ENCODE results near the gene RAPGEF3.

The RAPGEF3 gene

DNA sequence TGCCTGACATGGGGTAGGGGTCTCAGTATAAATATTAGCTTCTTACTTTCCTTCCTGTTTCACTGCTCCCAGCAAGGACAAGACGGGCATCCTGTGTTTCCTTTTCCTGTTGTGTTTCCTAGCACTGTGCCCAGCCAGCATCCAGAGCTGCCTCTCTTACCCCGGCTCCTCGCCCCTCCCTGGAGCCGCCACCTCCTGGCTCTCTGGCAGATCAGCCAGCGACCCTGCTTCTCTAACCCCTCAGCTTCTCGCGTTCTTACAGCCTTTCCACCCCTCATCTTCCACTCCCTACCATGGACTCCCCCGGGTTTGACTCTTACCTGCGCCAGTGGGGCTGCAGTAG is 43.2 kb upstream of the RAPGEF3 start:
- H3K27ac ChIP-seq (replicated peaks), result peak overlapping the region; percentile 64; the same call in 1 of the 2 replicates
- no peak for DNase-seq (ENCODE audit: low read depth in 1 of 2, low spot score in 1 of 2)
- H3K4me3 ChIP-seq (replicated peaks; ENCODE audit: insufficient read depth, low read length), result no peak overlapping the region
- H3K27me3 ChIP-seq (ENCODE audit: insufficient read depth, poor library complexity, severe bottlenecking), result no peaks in the 10 kb centered on the region
- TF ChIP-seq, protein P1, sequence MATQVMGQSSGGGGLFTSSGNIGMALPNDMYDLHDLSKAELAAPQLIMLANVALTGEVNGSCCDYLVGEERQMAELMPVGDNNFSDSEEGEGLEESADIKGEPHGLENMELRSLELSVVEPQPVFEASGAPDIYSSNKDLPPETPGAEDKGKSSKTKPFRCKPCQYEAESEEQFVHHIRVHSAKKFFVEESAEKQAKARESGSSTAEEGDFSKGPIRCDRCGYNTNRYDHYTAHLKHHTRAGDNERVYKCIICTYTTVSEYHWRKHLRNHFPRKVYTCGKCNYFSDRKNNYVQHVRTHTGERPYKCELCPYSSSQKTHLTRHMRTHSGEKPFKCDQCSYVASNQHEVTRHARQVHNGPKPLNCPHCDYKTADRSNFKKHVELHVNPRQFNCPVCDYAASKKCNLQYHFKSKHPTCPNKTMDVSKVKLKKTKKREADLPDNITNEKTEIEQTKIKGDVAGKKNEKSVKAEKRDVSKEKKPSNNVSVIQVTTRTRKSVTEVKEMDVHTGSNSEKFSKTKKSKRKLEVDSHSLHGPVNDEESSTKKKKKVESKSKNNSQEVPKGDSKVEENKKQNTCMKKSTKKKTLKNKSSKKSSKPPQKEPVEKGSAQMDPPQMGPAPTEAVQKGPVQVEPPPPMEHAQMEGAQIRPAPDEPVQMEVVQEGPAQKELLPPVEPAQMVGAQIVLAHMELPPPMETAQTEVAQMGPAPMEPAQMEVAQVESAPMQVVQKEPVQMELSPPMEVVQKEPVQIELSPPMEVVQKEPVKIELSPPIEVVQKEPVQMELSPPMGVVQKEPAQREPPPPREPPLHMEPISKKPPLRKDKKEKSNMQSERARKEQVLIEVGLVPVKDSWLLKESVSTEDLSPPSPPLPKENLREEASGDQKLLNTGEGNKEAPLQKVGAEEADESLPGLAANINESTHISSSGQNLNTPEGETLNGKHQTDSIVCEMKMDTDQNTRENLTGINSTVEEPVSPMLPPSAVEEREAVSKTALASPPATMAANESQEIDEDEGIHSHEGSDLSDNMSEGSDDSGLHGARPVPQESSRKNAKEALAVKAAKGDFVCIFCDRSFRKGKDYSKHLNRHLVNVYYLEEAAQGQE (IDR thresholded peaks at IDR 0.05; ENCODE audit: insufficient replicate concordance, low read depth), result no peak
- TF ChIP-seq GABPA (IDR thresholded peaks at IDR 0.05; ENCODE audit: low read depth), result no peak
- TF ChIP-seq POLR2AphosphoS5 (IDR thresholded peaks at IDR 0.05; ENCODE audit: low read depth), result no peak
- TF ChIP-seq, protein P2, sequence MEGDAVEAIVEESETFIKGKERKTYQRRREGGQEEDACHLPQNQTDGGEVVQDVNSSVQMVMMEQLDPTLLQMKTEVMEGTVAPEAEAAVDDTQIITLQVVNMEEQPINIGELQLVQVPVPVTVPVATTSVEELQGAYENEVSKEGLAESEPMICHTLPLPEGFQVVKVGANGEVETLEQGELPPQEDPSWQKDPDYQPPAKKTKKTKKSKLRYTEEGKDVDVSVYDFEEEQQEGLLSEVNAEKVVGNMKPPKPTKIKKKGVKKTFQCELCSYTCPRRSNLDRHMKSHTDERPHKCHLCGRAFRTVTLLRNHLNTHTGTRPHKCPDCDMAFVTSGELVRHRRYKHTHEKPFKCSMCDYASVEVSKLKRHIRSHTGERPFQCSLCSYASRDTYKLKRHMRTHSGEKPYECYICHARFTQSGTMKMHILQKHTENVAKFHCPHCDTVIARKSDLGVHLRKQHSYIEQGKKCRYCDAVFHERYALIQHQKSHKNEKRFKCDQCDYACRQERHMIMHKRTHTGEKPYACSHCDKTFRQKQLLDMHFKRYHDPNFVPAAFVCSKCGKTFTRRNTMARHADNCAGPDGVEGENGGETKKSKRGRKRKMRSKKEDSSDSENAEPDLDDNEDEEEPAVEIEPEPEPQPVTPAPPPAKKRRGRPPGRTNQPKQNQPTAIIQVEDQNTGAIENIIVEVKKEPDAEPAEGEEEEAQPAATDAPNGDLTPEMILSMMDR (IDR thresholded peaks at IDR 0.05; ENCODE audit: insufficient read depth, low read length), result no peak
- no peak for TF ChIP-seq SPI1 (IDR thresholded peaks at IDR 0.05; ENCODE audit: borderline replicate concordance, low read depth)

DNA sequence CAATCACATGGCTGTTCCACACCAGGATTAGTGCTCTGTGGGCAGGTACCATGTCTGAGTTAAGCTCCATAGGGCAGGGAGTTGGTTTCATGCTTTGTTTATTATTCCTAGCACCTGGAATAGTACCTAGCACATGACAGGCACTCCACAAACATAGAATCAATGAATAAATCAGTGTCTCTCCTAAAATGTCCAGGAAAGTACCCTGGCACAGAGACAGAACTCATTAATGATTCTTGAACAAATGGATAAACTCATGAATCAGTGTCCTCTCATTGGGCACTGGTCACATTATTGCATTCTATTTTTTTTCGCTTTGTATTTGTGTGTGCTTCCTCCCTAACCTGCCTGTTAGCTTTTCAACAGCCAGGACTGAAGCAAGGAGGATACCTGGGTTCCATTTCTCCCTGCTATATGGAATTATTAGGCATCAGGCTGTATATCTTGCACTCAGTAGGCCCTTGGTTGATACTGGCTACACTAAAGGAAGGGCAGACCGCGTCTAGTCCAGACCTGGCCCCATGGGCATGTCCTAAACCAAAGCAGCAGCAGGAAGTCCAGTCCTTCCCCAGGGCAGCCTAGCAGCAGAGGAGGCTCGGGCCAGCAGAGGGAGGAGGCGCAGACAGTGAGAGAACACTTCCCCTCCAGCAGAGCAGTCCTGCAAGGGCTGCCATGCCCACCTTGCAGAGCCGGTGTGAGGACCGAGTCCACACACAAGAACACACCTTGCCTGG is 42.7 kb upstream of the RAPGEF3 start:
- peak in 1 of 2 experiments; percentile 52 for DNase-seq (ENCODE audit: low read depth in 1 of 2, low spot score in 1 of 2)
- no peak overlapping the region for H3K4me3 ChIP-seq (replicated peaks; ENCODE audit: insufficient read depth, low read length)
- TF ChIP-seq SPI1 (IDR thresholded peaks at IDR 0.05; ENCODE audit: borderline replicate concordance, low read depth), result peak; percentile 38; the same call in 1 of the 2 replicates
- TF ChIP-seq, protein P2 (IDR thresholded peaks at IDR 0.05; ENCODE audit: insufficient read depth, low read length), result no peak
- H3K27ac ChIP-seq (replicated peaks), result no peak overlapping the region
- H3K27me3 ChIP-seq (ENCODE audit: insufficient read depth, poor library complexity, severe bottlenecking), result no peaks in the 10 kb centered on the region

DNA sequence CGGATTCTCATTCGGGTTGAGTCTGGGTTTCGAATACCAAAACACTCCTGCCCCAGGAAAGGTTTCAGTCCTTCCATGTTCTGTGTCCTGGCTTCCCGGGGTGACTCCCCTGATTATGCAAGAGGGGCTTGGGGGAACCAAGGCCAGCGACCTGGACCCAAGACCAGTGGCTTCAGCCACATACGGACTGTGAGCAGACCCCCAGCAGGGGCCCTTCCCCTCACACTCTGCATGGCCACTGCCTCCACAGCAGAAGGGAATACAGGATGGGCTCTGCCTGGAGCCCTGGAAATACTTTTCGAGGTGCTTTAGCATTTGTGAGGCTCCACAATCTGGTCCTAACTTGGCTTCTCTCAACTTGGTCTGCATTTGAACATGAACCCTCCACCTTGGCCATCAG is 41.9 kb upstream of the RAPGEF3 start:
- no peak overlapping the region for H3K27ac ChIP-seq (replicated peaks)
- DNase-seq (ENCODE audit: low read depth in 1 of 2, low spot score in 1 of 2), result no peak
- H3K27me3 ChIP-seq (ENCODE audit: insufficient read depth, poor library complexity, severe bottlenecking), result no peaks in the 10 kb centered on the region
- H3K4me3 ChIP-seq (replicated peaks; ENCODE audit: insufficient read depth, low read length), result no peak overlapping the region
- TF ChIP-seq, protein P2 (IDR thresholded peaks at IDR 0.05; ENCODE audit: insufficient read depth, low read length), result no peak

DNA sequence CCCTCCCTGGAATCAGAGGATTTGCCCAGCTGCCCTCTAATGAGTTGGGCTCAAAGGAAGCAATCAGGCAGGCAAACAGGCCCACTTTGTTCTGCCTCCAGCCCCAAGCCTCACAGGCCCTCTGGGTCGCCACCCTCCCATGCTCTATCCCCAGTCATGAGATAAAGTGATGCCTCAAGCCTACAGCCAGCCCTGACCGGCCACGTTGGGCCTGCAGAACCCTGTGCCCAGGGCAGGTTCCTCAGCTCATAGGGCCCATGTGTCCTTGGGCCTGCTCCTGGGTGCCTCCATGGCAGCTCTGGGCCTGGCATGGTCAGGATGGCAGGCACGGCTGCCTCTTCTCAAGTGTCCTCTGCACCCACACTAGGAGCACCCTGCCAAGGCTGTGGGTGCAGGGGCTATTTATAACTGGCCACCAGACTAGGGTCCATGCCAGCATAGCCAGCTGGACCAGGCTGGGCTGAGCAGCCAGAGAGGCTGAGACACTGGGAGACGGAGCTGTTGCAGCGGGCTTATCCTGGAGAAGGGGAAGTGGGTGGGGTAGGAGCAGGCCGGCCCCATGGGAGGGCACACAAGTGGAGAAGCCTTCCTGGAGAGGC is 40.8 kb upstream of the RAPGEF3 start:
- Histone ChIP-seq H3K4me3 (replicated peaks; ENCODE audit: insufficient read depth, low read length) (no peak overlapping the region), H3K27me3 (ENCODE audit: insufficient read depth, poor library complexity, severe bottlenecking) (no peaks in the 10 kb centered on the region), H3K27ac (replicated peaks) (no peak overlapping the region)
- peak in 1 of 2 experiments; percentile 27 for DNase-seq (ENCODE audit: low read depth in 1 of 2, low spot score in 1 of 2)
- TF ChIP-seq POLR2AphosphoS5 (IDR thresholded peaks at IDR 0.05; ENCODE audit: low read depth), result no peak
- no peak for TF ChIP-seq GABPA (IDR thresholded peaks at IDR 0.05; ENCODE audit: low read depth)
- peak; percentile 70; the same call in 1 of the 2 replicates for TF ChIP-seq SPI1 (IDR thresholded peaks at IDR 0.05; ENCODE audit: borderline replicate concordance, low read depth)
- TF ChIP-seq, protein P1 (IDR thresholded peaks at IDR 0.05; ENCODE audit: insufficient replicate concordance, low read depth), result no peak

Measured in HL-60 (cell line).